IMR-90 (cell line): ENCODE measurements around the gene EHBP1.

Source experiments
- BHLHE40 ChIP-seq: fragments of 150-350 bp; IDR thresholded peaks from 2 replicates; pipeline ENCODE4 v1.6.1; 2016; ENCODE audit warnings: mild to moderate bottlenecking, low read depth, low read length
- CEBPB ChIP-seq: IDR thresholded peaks from 2 replicates; pipeline ENCODE4 v1.6.1; 2012; ENCODE audit warnings: low read depth, low read length, improper control_type of control experiment
- CHD1 ChIP-seq: IDR thresholded peaks from 2 replicates; pipeline ENCODE4 v1.6.1; 2012; ENCODE audit warnings: low read depth, low read length, improper control_type of control experiment
- ELK1 ChIP-seq: fragments of 150-350 bp; IDR thresholded peaks from 2 replicates; pipeline ENCODE4 v1.6.1; 2016; ENCODE audit warnings: low read depth, mild to moderate bottlenecking, low read length, moderate library complexity, borderline replicate concordance
- FOS ChIP-seq: fragments of 150-350 bp; IDR thresholded peaks from 2 replicates; pipeline ENCODE4 v1.6.1; 2016; ENCODE audit warnings: low read depth, low read length
- MAFK ChIP-seq: IDR thresholded peaks from 2 replicates; pipeline ENCODE4 v1.6.1; 2012; ENCODE audit warnings: low read depth, low read length, improper control_type of control experiment
- MAZ ChIP-seq: IDR thresholded peaks from 2 replicates; pipeline ENCODE4 v1.6.1; 2012; ENCODE audit warnings: low read depth, mild to moderate bottlenecking, low read length, improper control_type of control experiment, moderate library complexity, borderline replicate concordance
- MXI1 ChIP-seq: IDR thresholded peaks from 2 replicates; pipeline ENCODE4 v1.6.1; 2012; ENCODE audit warnings: low read depth, mild to moderate bottlenecking, low read length, moderate library complexity, borderline replicate concordance
- POLR2A ChIP-seq: IDR thresholded peaks from 2 replicates; pipeline ENCODE4 v1.6.1; 2012; ENCODE audit warnings: mild to moderate bottlenecking, low read depth, low read length
- RAD21 ChIP-seq: IDR thresholded peaks from 2 replicates; pipeline ENCODE4 v1.6.1; 2012; ENCODE audit warnings: low read length, improper control_type of control experiment
- RCOR1 ChIP-seq: IDR thresholded peaks from 2 replicates; pipeline ENCODE4 v1.6.1; 2012; ENCODE audit warnings: mild to moderate bottlenecking, low read length, improper control_type of control experiment; ENCODE audit not compliant: insufficient replicate concordance
- SMC3 ChIP-seq: fragments of 150-350 bp; IDR thresholded peaks from 2 replicates; pipeline ENCODE4 v1.6.1; 2016; ENCODE audit warnings: low read depth, mild to moderate bottlenecking, antibody characterized with exemption, low read length, moderate library complexity
- TF ChIP-seq, protein P1 (sequence below): conservative IDR thresholded peaks from 2 replicates; pipeline ENCODE4 v1.5.1; 2012; ENCODE audit warnings: mild to moderate bottlenecking, low read depth, low read length, improper control_type of control experiment
- TF ChIP-seq, protein P2 (sequence below): fragments of 150-350 bp; IDR thresholded peaks from 2 replicates; pipeline ENCODE4 v1.6.1; 2017; ENCODE audit warnings: mild to moderate bottlenecking, antibody characterized with exemption, low read length, low read depth

GRCh38 chr2:63051042-63051794, 345.7 kb downstream of the EHBP1 start:
- TF ChIP-seq, protein P1, sequence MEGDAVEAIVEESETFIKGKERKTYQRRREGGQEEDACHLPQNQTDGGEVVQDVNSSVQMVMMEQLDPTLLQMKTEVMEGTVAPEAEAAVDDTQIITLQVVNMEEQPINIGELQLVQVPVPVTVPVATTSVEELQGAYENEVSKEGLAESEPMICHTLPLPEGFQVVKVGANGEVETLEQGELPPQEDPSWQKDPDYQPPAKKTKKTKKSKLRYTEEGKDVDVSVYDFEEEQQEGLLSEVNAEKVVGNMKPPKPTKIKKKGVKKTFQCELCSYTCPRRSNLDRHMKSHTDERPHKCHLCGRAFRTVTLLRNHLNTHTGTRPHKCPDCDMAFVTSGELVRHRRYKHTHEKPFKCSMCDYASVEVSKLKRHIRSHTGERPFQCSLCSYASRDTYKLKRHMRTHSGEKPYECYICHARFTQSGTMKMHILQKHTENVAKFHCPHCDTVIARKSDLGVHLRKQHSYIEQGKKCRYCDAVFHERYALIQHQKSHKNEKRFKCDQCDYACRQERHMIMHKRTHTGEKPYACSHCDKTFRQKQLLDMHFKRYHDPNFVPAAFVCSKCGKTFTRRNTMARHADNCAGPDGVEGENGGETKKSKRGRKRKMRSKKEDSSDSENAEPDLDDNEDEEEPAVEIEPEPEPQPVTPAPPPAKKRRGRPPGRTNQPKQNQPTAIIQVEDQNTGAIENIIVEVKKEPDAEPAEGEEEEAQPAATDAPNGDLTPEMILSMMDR = no peak
- no peak for TF ChIP-seq MAZ
- no peak for TF ChIP-seq POLR2A
- no peak for TF ChIP-seq MAFK
- TF ChIP-seq RAD21 = no peak
- no peak for TF ChIP-seq ELK1
- no peak for TF ChIP-seq SMC3
- no peak for TF ChIP-seq RCOR1
- TF ChIP-seq FOS = no peak
- no peak for TF ChIP-seq BHLHE40
- no peak for TF ChIP-seq CHD1
- TF ChIP-seq, protein P2, sequence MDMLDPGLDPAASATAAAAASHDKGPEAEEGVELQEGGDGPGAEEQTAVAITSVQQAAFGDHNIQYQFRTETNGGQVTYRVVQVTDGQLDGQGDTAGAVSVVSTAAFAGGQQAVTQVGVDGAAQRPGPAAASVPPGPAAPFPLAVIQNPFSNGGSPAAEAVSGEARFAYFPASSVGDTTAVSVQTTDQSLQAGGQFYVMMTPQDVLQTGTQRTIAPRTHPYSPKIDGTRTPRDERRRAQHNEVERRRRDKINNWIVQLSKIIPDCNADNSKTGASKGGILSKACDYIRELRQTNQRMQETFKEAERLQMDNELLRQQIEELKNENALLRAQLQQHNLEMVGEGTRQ = no peak
- TF ChIP-seq MXI1 = no peak
- no peak for TF ChIP-seq CEBPB
